ENCODE data around the gene F13A1.

F13A1 gene

GRCh38 chr6:6193221-6193745, 127.2 kb downstream of the F13A1 start:
- DNase-seq: no peak

GRCh38 chr6:6191909-6192308, 128.6 kb downstream of the F13A1 start:
- DNase-seq: no peak

- DNase-seq: no peak
These were observed 129.0 kb downstream of the F13A1 start for GRCh38 chr6:6191476-6191875.

GRCh38 chr6:6180684-6181083, 139.8 kb downstream of the F13A1 start:
- no peak for DNase-seq

GRCh38 chr6:6179858-6180623, 140.4 kb downstream of the F13A1 start:
- no peak for DNase-seq

GRCh38 chr6:6178795-6179194, 141.7 kb downstream of the F13A1 start:
- no peak for DNase-seq

GRCh38 chr6:6177754-6178153, 142.7 kb downstream of the F13A1 start:
- no peak for DNase-seq

GRCh38 chr6:6176586-6177228, 143.8 kb downstream of the F13A1 start:
- DNase-seq: no peak

GRCh38 chr6:6176127-6176526, 144.3 kb downstream of the F13A1 start:
- DNase-seq: no peak

- DNase-seq: no peak
These were observed 151.3 kb downstream of the F13A1 start for GRCh38 chr6:6169141-6169540.

- no peak for DNase-seq
These were observed 154.4 kb downstream of the F13A1 start for GRCh38 chr6:6166064-6166463.

GRCh38 chr6:6164367-6164766, 156.1 kb downstream of the F13A1 start:
- no peak for DNase-seq

GRCh38 chr6:6154335-6154734, 166.1 kb downstream of the F13A1 start:
- no peak for DNase-seq

GRCh38 chr6:6152060-6152459, 168.4 kb downstream of the F13A1 start:
- no peak for DNase-seq

GRCh38 chr6:6148192-6148815, 172.2 kb downstream of the F13A1 start:
- no peak for DNase-seq

GRCh38 chr6:6131492-6132109, 188.9 kb downstream of the F13A1 start:
- no peak for DNase-seq

- DNase-seq: no peak
These were observed 195.0 kb downstream of the F13A1 start for GRCh38 chr6:6125495-6125894.

GRCh38 chr6:6123803-6124202, 196.7 kb downstream of the F13A1 start:
- DNase-seq: no peak

GRCh38 chr6:6121943-6122342, 198.5 kb downstream of the F13A1 start:
- no peak for DNase-seq

- DNase-seq: no peak
These were observed 214.9 kb downstream of the F13A1 start for GRCh38 chr6:6105472-6106036.
